Motor neuron (in vitro differentiated cells): ENCODE data around the gene NUCB2. TPM values are rescaled to one million over a fixed set of nuclear protein-coding genes. Genes with fewer than 3 reads are reported as not detected.

ENCODE experiments used
- ATAC-seq, 8 experiments: fragments of 200-7000 bp; cut with Tn5 transposase; replicated peaks in 6 of 8; 2 replicates each; pipeline ENCODE4 v1.8.0; 2021; ENCODE audit warnings: mild to moderate bottlenecking in 8 of 8, moderate library complexity in 8 of 8
- H3K27ac ChIP-seq, 2 donors: fragments of 250-450 bp; sonication (Bioruptor Pico); 2 replicates each; pipeline ENCODE4 v1.9.0; 2021; ENCODE audit warnings: antibody characterized with exemption in 2 of 2, mild to moderate bottlenecking in 2 of 2, moderate library complexity in 1 of 2
- H3K4me1 ChIP-seq, 2 donors: fragments of 250-450 bp; sonication (Bioruptor Pico); replicated peaks in 1 of 2; 2 replicates each; pipeline ENCODE4 v1.6.1; 2021; ENCODE audit warnings: antibody characterized with exemption in 2 of 2, mild to moderate bottlenecking in 2 of 2, moderate library complexity in 1 of 2
- H3K4me3 ChIP-seq, 5 donors: fragments of 250-450 bp; sonication (Bioruptor Pico); 2 replicates each; pipeline ENCODE4 v1.9.0; 2021; ENCODE audit warnings: antibody characterized with exemption in 5 of 5, mild to moderate bottlenecking in 5 of 5, moderate library complexity in 4 of 5
- WGBS, 10 experiments: fragments of 450-650 bp; shearing (Covaris generic); methylation state at CpG; one replicate each; pipeline ENCODE4 v1.0.0; 2022; 5-methylcytosine and 5-hydroxymethylcytosine counted together
- in situ Hi-C, 9 experiments: fragments of 400-800 bp; cut with MboI; loops; one replicate each; pipeline ENCODE4 v1.15.0; 2021; ENCODE audit warnings: low sequenced_read_pairs in 9 of 9, low pct_unique_long_range_greater_than_20kb in 2 of 9; ENCODE audit not compliant: unreplicated experiment in 9 of 9
- total RNA-seq, 8 experiments: library from RNA; unstranded; fragments of 300-600 nt; gene quantifications; 2 replicates each; pipeline versions ENCODE4 v1.2.3 to v1.2.4, GENCODE V29; 2022

NUCB2 gene
- total RNA-seq, 8 experiments from 2014 or later, result 26.8 to 151 (median 79.9) TPM

DNA sequence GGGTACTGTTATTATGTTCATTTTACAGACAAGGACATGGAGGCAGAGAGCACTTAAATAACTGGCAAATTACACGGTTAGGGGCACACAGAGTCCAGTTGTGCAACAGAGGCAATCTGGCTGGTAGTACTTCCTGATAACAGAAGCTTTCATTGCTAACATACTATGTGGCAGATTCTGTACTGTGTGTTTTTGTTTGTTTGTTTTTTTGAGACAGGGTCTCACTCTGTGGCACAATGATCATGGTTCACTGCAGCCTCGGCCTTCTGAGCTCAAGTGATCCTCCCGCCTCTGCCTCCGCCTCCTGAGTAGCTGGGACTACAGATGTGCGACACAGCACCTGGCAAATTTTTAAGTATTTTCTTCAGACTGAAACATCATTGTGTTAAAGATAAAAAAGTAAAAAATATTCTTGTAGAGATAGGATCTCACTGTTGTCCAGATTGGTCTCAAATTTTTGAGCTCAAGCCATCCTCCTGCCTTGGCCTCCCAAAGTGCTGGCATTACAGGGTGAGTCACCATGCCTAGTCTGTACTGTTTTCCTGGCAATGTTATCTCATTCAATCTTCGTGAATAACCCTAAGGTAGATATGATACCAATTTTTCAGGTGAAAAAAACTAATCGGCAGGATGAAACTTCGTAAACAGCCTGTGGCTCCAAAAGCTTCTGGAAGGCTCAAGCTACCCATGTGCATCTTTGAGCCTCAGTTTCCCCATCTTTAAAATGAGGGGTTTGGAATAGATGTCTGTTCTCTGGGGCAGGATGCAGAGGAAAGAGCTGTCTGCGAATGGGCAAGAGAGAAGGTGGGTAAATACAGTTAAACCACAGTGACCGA, 921 bp upstream of the NUCB2 start:
- WGBS, 10 experiments, result 41 to 100% (median 85%) methylated on average over 1 to 9 of the region's 10 CpGs
- ATAC-seq, result no peak
- in situ Hi-C loops, result no loop called here
- H3K4me1 ChIP-seq, result peaks cover 5 to 7% of the 10 kb centered on the region in 2 donors
- H3K4me3 ChIP-seq, result peak overlapping the region; percentile 63 to 87 (median 81)
- peak overlapping the region; percentile 93 to 96 for H3K27ac ChIP-seq

DNA sequence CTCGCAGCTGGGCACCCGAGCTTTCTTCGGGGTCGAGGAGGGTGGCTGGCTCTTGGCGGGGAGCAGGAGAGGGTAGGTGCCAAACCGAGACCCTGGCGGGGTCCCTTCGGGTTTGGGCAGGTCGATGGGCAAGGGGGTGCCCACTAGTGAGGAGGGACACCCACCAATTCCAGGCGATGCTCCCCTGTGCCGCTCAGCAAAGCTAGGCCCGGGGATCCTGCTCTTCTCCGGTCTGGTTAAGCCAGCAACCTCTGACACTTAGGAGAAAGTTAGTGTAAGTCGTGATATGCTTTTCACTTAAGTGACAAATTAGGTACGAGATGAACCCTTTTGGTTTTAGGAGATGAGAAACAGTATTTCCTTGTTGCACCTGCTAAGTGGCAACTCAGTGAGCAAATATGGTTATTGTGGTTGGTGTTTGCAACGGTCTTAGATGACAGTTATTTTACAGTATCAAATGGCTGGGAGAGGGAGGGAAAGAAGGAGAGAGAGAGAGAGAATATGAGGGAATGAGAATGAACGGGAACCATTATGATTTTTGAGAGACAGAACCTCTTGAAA, 565 bp downstream of the NUCB2 start:
- 0 to 40% (median 1%) methylated on average over 1 to 9 of the region's 17 CpGs; no CpG with 5 or more reads in 1 of the 10 experiments for WGBS, 10 experiments
- Histone ChIP-seq H3K4me1 (peaks cover 5 to 7% of the 10 kb centered on the region in 2 donors), H3K4me3 (peak overlapping the region; percentile 63 to 87 (median 81)), H3K27ac (peak overlapping the region; percentile 93 to 96)
- in situ Hi-C loops, result no loop called here
- ATAC-seq, result peak; percentile 3 to 16 (median 6)

DNA sequence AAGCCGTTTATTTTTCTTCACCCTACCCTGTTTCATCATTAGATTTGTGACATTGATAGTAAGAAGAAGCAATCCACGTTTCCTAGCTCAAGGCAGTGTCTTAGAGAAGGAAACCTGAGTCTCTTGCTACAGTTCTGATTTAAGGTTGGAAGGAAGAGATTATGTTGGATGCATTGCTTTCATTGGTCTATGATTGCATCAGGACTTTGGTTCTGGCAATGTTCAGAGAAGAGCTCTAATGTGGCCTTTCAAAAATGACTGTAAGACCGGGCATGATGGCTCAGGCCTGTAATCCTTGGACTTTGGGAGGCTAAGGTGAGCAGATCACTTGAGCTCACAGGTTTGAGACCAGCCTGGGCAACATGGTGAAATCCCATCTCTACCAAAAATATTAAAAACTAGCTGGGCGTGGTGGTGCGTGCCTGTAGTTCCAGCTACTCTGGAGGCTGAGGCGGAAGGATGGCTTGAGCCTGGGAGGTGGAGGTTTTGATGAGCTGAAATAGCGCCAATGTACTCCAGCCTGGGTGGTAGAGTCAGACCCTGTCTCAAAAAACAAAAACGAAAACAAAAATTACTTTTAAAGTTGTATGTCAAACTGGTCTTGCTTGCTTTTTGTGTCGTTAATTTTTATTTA, 4.1 kb downstream of the NUCB2 start:
- Histone ChIP-seq H3K27ac (no peak overlapping the region), H3K4me3 (no peak overlapping the region), H3K4me1 (peaks cover 5 to 7% of the 10 kb centered on the region in 2 donors)
- WGBS, 10 experiments, result 0 to 100% (median 95%) methylated on average over 1 to 8 of the region's 9 CpGs
- ATAC-seq, result no peak
- in situ Hi-C loops, result no loop called here

DNA sequence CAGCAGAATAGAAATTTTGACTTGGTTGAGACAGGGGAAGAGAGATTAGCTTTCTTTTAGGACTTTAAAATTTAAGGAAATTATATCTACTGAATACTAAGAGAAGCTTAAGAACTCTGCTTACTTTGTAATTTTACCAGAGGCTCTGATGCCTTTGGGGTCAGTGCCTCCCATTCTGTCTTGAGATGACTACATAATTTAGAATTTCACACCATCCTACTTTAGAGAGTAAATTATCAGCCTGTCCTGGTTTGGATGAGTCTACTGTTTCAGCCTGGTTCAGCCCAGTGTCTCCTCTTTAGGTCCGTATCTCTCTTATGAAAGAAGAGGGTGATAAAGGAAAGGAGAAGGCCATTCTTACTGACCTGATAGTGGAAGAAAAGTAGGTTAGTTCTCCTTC, 9.8 kb downstream of the NUCB2 start:
- 63 to 100% (median 100%) methylated on average over 1 of the region's 1 CpG; no CpG with 5 or more reads in 2 of the 10 experiments for WGBS, 10 experiments
- in situ Hi-C loops, result no loop called here

DNA sequence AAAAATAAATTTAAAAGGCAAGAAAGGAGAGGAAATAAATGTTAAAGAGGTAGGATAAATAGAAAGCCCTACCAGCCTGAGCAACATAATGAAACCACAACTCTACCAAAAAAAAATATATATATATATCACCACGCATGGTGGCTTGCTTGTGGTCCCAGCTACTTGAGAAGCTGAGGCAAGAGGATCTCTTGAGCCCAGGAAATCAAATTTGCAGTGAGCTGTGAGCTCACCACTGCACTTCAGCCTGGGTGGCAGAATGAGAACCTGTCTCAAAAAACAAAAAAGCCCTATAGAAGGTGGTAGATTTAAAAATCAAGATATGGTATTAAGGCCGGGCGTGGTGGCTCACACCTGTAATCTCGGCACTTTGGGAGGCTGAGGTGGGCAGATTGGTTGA, 10.5 kb downstream of the NUCB2 start:
- in situ Hi-C loops, result no loop called here
- Histone ChIP-seq H3K4me3 (no peak overlapping the region), H3K27ac (no peak overlapping the region), H3K4me1 (no peaks in the 10 kb centered on the region)
- 88 to 100% (median 95%) methylated on average over 1 to 4 of the region's 4 CpGs; no CpG with 5 or more reads in 2 of the 10 experiments for WGBS, 10 experiments
- ATAC-seq, result no peak

More for the DNA sequence above, 9.8 kb downstream of the NUCB2 start:
- H3K27ac ChIP-seq, result no peak overlapping the region
- ATAC-seq, result no peak
- no peak overlapping the region for H3K4me3 ChIP-seq
- H3K4me1 ChIP-seq, result no peaks in the 10 kb centered on the region

DNA sequence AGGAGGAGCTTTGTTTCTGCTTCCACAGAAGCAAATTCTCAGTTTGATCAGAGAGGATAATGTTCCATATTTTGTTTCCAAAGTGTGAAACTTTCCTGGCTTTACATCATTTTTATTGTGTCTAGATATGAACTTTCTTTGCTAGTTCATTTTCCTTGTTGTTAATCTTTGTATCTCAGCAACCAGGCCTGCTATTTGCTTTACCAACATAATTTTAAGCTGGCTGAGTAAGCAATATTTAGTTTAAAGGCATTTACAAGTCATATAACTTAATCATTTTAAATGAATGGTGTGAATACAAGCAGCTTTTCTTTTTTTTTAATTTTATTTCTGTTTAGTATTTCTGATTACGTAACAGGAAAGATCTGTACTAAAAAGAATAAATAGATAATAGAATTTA, 15.2 kb downstream of the NUCB2 start:
- no peak for ATAC-seq
- H3K4me3 ChIP-seq, result no peak overlapping the region
- no peaks in the 10 kb centered on the region for H3K4me1 ChIP-seq
- 83 to 100% (median 98%) methylated on average over 1 of the region's 1 CpG for WGBS, 10 experiments
- H3K27ac ChIP-seq, result no peak overlapping the region
- in situ Hi-C loops, result no loop called here

GRCh38 chr11:17293311-17293710, 16.8 kb downstream of the NUCB2 start:
- no peaks in the 10 kb centered on the region for H3K4me1 ChIP-seq
- ATAC-seq, result no peak
- in situ Hi-C loops, result no loop called here
- 60 to 100% (median 87%) methylated on average over 1 of the region's 1 CpG; no CpG with 5 or more reads in 2 of the 10 experiments for WGBS, 10 experiments
- no peak overlapping the region for H3K4me3 ChIP-seq
- no peak overlapping the region for H3K27ac ChIP-seq

GRCh38 chr11:17294033-17294432, 17.5 kb downstream of the NUCB2 start:
- Histone ChIP-seq H3K27ac (no peak overlapping the region), H3K4me3 (no peak overlapping the region), H3K4me1 (no peaks in the 10 kb centered on the region)
- in situ Hi-C loops, result no loop called here
- ATAC-seq, result no peak

DNA sequence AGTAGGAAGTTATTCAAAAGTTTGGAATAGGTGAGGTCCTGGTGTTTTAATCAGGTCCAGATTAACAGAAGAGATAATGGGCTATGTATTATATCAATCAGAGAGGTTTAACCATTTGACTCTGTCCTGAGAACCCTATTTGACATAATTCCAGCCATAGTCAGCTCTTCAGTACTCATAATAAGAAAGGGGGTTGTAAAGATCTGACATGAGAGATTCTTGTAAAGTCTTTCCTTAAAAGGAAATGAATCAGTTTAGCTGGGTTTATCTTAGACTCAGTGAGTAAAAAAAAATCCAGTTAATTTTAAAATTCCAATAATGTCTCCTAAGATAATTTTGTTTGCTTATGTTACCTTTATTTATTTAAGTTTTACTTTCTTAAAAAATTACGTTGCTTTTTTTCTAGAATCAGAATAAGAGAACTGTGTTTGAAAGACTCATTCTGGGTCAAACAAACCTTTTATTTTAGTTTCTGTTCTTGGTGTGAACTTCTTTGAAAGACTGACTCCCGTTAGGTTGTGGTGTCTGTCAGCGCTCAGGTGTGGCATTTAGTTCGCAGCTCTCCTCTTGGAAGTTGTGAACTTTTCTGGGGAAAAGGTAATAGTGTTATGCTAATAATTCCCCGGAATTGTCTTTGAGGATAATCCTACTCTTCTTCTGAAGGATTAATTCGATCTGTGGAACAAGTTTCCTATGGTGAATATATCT, 20.5 kb downstream of the NUCB2 start:
- in situ Hi-C loops, result no loop called here
- no peaks in the 10 kb centered on the region for H3K4me1 ChIP-seq
- no peak for ATAC-seq
- no peak overlapping the region for H3K4me3 ChIP-seq
- WGBS, 10 experiments, result 83 to 100% (median 92%) methylated on average over 2 to 6 of the region's 6 CpGs
- no peak overlapping the region for H3K27ac ChIP-seq

GRCh38 chr11:17298302-17298701, 21.8 kb downstream of the NUCB2 start:
- in situ Hi-C loops, result no loop called here
- WGBS, 10 experiments, result 20 to 100% (median 97%) methylated on average over 1 to 5 of the region's 5 CpGs; no CpG with 5 or more reads in 1 of the 10 experiments
- Histone ChIP-seq H3K4me1 (no peaks in the 10 kb centered on the region), H3K4me3 (no peak overlapping the region), H3K27ac (no peak overlapping the region)
- no peak for ATAC-seq

DNA sequence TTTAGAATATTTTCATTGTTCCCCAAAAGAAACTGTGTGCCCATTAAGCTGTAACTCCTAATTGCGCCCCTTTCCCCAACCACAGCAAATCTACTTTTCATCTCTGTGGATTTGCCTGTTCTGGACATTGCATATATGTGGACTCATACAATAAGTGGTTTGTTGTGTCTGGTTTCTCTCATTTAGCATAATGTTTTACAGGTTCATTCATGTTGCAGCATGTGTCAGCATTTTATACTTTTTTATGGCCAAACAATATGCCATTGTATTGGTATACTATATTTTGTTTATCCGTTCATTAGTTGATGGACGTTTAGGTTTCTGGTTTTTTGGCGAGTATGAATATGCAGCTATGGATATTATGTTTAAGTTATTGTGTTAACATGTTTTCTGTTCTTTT, 23.8 kb downstream of the NUCB2 start:
- no peaks in the 10 kb centered on the region for H3K4me1 ChIP-seq
- in situ Hi-C loops, result no loop called here
- no peak overlapping the region for H3K27ac ChIP-seq
- 76 to 100% (median 100%) methylated on average over 1 to 4 of the region's 4 CpGs; no CpG with 5 or more reads in 1 of the 10 experiments for WGBS, 10 experiments
- H3K4me3 ChIP-seq, result no peak overlapping the region
- ATAC-seq, result no peak

GRCh38 chr11:17313349-17314231, 37.1 kb downstream of the NUCB2 start:
- ATAC-seq, result peak in 1 of 8 experiments; percentile 31
- Histone ChIP-seq H3K27ac (no peak overlapping the region), H3K4me1 (no peaks in the 10 kb centered on the region), H3K4me3 (no peak overlapping the region)
- WGBS, 10 experiments, result 75 to 99% (median 95%) methylated on average over 4 to 8 of the region's 8 CpGs; no CpG with 5 or more reads in 1 of the 10 experiments
- in situ Hi-C loops, result no loop called here
